Endothelial cell of umbilical vein (primary cell): ENCODE measurements around the gene MARCKSL1. TPM values are rescaled to one million over a fixed set of nuclear protein-coding genes. Genes with fewer than 3 reads are reported as not detected.

Experiments
- BruUV-seq: library from RNA; stranded (reverse); fragments of 400-500 nt; replicated peaks from 2 replicates; lab custom pipeline; 2021; lab: Mats Ljungman, UMichigan
- CTCF ChIA-PET: fragments of 300-600, 350-600 bp; sonication (Branson Sonifier 250); formaldehyde crosslinking; loops from one replicate; lab custom pipeline; 2021; ENCODE audit warnings: antibody characterized with exemption, inconsistent platforms; lab: Charles Lee
- POLR2A ChIA-PET: fragments of 300-600, 350-600 bp; sonication (Branson Sonifier 250); formaldehyde crosslinking; loops from one replicate; lab custom pipeline; 2021; ENCODE audit warnings: antibody characterized with exemption, inconsistent platforms; lab: Charles Lee
- DNase-seq: peaks from one replicate; pipeline ENCODE4 v3.0.0-alpha.2; 2011; ENCODE audit warnings: low read depth, low spot score
- FAIRE-seq: peaks from 2 replicates; lab custom pipeline; 2011; peaks lifted over from hg19 to GRCh38; lab: Jason Lieb, UNC
- H2AFZ ChIP-seq: 2 replicates; pipeline ENCODE4 v1.6.0; 2012; ENCODE audit warnings: low read depth, low read length, control low read depth, inconsistent platforms
- H3K27ac ChIP-seq: 2 replicates; pipeline ENCODE4 v1.5.1; 2011; ENCODE audit warnings: low read depth, mild to moderate bottlenecking, control low read depth, low read length, moderate library complexity; ENCODE audit not compliant: insufficient read depth
- H3K27me3 ChIP-seq, 2 experiments: 2 replicates each; pipeline versions ENCODE4 v1.6.0 to v1.6.1; 2011; ENCODE audit warnings: low read length in 2 of 2, mixed read lengths in 1 of 2; ENCODE audit not compliant: control insufficient read depth in 2 of 2, insufficient read depth in 2 of 2
- H3K36me3 ChIP-seq, 2 experiments: 2 replicates in 1 of 2; 3 replicates in 1 of 2; pipeline ENCODE4 v1.5.1; 2011; ENCODE audit warnings: low read length in 2 of 2, mild to moderate bottlenecking in 1 of 2, moderate library complexity in 1 of 2; ENCODE audit not compliant: control insufficient read depth in 2 of 2, insufficient read depth in 2 of 2; ENCODE audit errors: extremely low read depth in 1 of 2
- H3K4me1 ChIP-seq: 3 replicates; pipeline ENCODE4 v1.5.1; 2011; ENCODE audit warnings: mild to moderate bottlenecking, low read length; ENCODE audit not compliant: control insufficient read depth, insufficient read depth; ENCODE audit errors: extremely low read depth
- H3K4me2 ChIP-seq: 2 replicates; pipeline ENCODE4 v1.6.1; 2011; ENCODE audit warnings: low read length, control low read depth, mixed read lengths; ENCODE audit not compliant: insufficient read depth
- H3K4me3 ChIP-seq, 3 experiments: fragments of 200-600 bp in 1 of 3; sonication (generic), shearing (Covaris generic) in 1 of 3; replicated peaks in 1 of 3; 2 replicates each; pipeline ENCODE4 v1.5.1; 2011 to 2016; ENCODE audit warnings: control low read depth in 3 of 3, low read length in 3 of 3, mild to moderate bottlenecking in 2 of 3, inconsistent platforms in 1 of 3, low read depth in 1 of 3, moderate library complexity in 1 of 3; ENCODE audit not compliant: insufficient read depth in 1 of 3
- H3K79me2 ChIP-seq: 2 replicates; pipeline ENCODE4 v1.6.0; 2012; ENCODE audit warnings: low read length, inconsistent platforms; ENCODE audit not compliant: control insufficient read depth, insufficient read depth
- H3K9ac ChIP-seq: replicated peaks from 2 replicates; pipeline ENCODE3; 2011; ENCODE audit warnings: low read length, control low read depth; ENCODE audit not compliant: insufficient read depth; ENCODE audit errors: extremely low read depth
- H3K9me1 ChIP-seq: replicated peaks from 3 replicates; pipeline ENCODE4 v1.6.0; 2011; ENCODE audit warnings: mild to moderate bottlenecking, low read length; ENCODE audit not compliant: control insufficient read depth, insufficient read depth; ENCODE audit errors: extremely low read depth
- H3K9me3 ChIP-seq: replicated peaks from 2 replicates; pipeline ENCODE4 v1.5.1; 2012; ENCODE audit warnings: low read length, inconsistent platforms; ENCODE audit not compliant: control insufficient read depth, insufficient read depth
- H4K20me1 ChIP-seq: replicated peaks from 2 replicates; pipeline ENCODE3; 2011; ENCODE audit warnings: mild to moderate bottlenecking, low read length; ENCODE audit not compliant: control insufficient read depth, insufficient read depth; ENCODE audit errors: extremely low read depth
- FOS ChIP-seq: IDR thresholded peaks from 2 replicates; pipeline ENCODE4 v1.6.1; 2011; ENCODE audit warnings: mild to moderate bottlenecking, low read length, moderate library complexity, borderline replicate concordance; ENCODE audit not compliant: insufficient read depth
- JUN ChIP-seq: IDR thresholded peaks from 2 replicates; pipeline ENCODE4 v1.6.1; 2011; ENCODE audit warnings: borderline replicate concordance, low read depth; ENCODE audit not compliant: insufficient read length, insufficient read depth
- MYC ChIP-seq: IDR thresholded peaks from one replicate; pipeline ENCODE4 v1.6.1; 2011; ENCODE audit warnings: mild to moderate bottlenecking, low read depth, low read length
- POLR2A ChIP-seq: IDR thresholded peaks from 2 replicates; pipeline ENCODE4 v1.6.1; 2012; ENCODE audit warnings: low read depth, mild to moderate bottlenecking, control low read depth, low read length
- POLR2AphosphoS5 ChIP-seq: IDR thresholded peaks from 2 replicates; pipeline ENCODE4 v1.6.1; 2012; ENCODE audit warnings: low read depth, mild to moderate bottlenecking, control low read depth, low read length, moderate library complexity; ENCODE audit not compliant: insufficient read depth
- dilution Hi-C: fragments of 300-500 bp; cut with MboI; formaldehyde crosslinking; loops from one replicate; pipeline ENCODE4 v1.15.0; 2019; ENCODE audit warnings: low sequenced_read_pairs; ENCODE audit not compliant: extremely low pct_ligation_motif_present
- intact Hi-C: fragments of 100-400 bp; cut with micrococcal nuclease; formaldehyde crosslinking; loops from one replicate; pipeline ENCODE4 v1.10.0; 2022
- polyA plus RNA-seq, 4 experiments: library from polyadenylated mRNA; depleted of rRNA in 3 of 4; stranded (reverse) in 3 of 4; unstranded in 1 of 4; fragments of >200 nt; gene quantifications; 2 replicates each; pipeline versions ENCODE4 v1.2.1 to v1.2.3, GENCODE V29; 2011 to 2012; ENCODE audit warnings: missing spikeins in 1 of 4
- total RNA-seq: library from RNA; stranded (reverse); gene quantifications from 2 replicates; pipeline ENCODE4 v1.2.3, GENCODE V29; 2021
- TF ChIP-seq, protein P1 (sequence below), 2 donors: IDR thresholded peaks; 1 replicate in 1 of 2; 2 replicates in 1 of 2; pipeline ENCODE4 v1.5.1; 2011; ENCODE audit warnings: low read length in 2 of 2, mild to moderate bottlenecking in 2 of 2, moderate library complexity in 2 of 2, control low read depth in 1 of 2, inconsistent platforms in 1 of 2, low read depth in 1 of 2; ENCODE audit not compliant: insufficient read depth in 1 of 2; ENCODE audit errors: extremely low read depth in 1 of 2

Gene MARCKSL1
- total and polyA plus RNA-seq, 2 donors (not counting 3 experiments of a cell fraction or from before 2014, with no cell fraction given), result 265 to 318 TPM

DNA sequence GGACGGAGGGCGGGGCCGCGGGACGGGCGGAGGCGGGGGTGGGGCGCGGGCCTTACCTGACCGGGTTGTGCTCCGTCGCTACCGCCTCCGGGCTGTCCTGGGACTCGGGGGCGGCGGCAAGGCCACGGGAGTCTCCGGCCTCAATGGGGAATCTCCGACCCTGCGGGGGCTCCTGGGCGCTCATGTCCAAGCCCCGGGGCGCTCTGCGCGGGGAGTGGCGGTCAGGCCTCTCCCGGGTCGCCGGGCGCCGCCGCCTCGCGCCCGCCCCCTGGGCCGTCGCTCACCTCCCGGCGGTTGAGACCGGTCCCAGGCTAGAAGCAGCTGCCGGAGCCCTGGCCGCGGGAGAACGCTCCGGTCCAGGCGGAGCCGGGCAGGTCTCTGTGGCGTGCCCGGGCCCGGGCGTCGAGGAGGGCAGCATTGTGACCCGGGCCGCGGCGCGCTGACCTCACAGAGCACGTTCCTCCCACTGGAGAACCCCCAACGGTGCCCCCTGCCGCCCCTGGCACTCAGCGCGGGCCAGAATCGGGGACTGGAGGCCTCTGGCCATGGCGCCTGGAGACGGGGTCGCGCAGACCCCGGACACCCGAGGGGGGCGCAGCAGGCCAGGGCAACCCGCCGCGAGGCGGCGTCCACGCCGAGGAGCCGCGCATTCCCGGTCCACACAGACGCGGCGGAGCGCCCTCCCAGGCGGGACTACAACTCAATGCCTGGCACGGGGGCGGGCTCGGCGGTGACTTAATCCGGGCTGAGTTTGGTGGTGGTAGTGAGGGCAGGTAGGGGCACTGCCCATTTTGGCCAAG lies 25.8 kb upstream of the MARCKSL1 start:
- peak; percentile 71 for FAIRE-seq
- H3K4me3 ChIP-seq, result peak overlapping the region in 2 of 3 experiments; percentile 14 to 31

More for the DNA sequence above, 25.8 kb upstream of the MARCKSL1 start:
- H3K4me1 ChIP-seq, result peaks cover 7% of the 10 kb centered on the region
- H3K9ac ChIP-seq, result no peak overlapping the region
- POLR2A ChIA-PET, result no interaction called here
- H3K4me2 ChIP-seq, result peak overlapping the region; percentile 49
- H4K20me1 ChIP-seq, result no peaks in the 10 kb centered on the region
- H3K36me3 ChIP-seq, result peaks cover 0 to 22% of the 10 kb centered on the region in 2 experiments
- no peaks in the 10 kb centered on the region for H3K27me3 ChIP-seq
- CTCF ChIA-PET, result interaction anchor here (0.9 to 2.0 kb wide), 6 partner anchors 10 to 146 kb away, joined by 3 to 16 read pairs (median 4); partner anchors contain the start of gene MARCKSL1
- H3K9me3 ChIP-seq, result no peaks in the 10 kb centered on the region
- intact Hi-C loops, result loop anchor here (1.0 to 5.0 kb wide), 2 partner anchors 27 to 145 kb away; no protein-coding TSS in a partner anchor
- H3K79me2 ChIP-seq, result no peaks in the 10 kb centered on the region
- peak; percentile 41 for DNase-seq
- dilution Hi-C loops, result no loop called here
- H3K27ac ChIP-seq, result no peak overlapping the region
- peak overlapping the region; percentile 17 for H2AFZ ChIP-seq
- no peaks in the 10 kb centered on the region for H3K9me1 ChIP-seq
- BruUV-seq, result no TSS peak
- TF ChIP-seq MYC (no peak), JUN (no peak), FOS (no peak), POLR2A (peak; percentile 60), POLR2AphosphoS5 (peak; percentile 54)
- TF ChIP-seq, protein P1, sequence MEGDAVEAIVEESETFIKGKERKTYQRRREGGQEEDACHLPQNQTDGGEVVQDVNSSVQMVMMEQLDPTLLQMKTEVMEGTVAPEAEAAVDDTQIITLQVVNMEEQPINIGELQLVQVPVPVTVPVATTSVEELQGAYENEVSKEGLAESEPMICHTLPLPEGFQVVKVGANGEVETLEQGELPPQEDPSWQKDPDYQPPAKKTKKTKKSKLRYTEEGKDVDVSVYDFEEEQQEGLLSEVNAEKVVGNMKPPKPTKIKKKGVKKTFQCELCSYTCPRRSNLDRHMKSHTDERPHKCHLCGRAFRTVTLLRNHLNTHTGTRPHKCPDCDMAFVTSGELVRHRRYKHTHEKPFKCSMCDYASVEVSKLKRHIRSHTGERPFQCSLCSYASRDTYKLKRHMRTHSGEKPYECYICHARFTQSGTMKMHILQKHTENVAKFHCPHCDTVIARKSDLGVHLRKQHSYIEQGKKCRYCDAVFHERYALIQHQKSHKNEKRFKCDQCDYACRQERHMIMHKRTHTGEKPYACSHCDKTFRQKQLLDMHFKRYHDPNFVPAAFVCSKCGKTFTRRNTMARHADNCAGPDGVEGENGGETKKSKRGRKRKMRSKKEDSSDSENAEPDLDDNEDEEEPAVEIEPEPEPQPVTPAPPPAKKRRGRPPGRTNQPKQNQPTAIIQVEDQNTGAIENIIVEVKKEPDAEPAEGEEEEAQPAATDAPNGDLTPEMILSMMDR (IDR thresholded peaks at IDR 0.05; ENCODE audit: extremely low read depth in 1 of 2, insufficient read depth in 1 of 2, low read depth in 1 of 2, low read length in 2 of 2), result peak; percentile 39 to 61
